Dermis microvascular lymphatic vessel endothelial cell (primary cell): ENCODE measurements around the gene FSD1. TPM values are rescaled to one million over a fixed set of nuclear protein-coding genes. Genes with fewer than 3 reads are reported as not detected.

Source experiments
- total RNA-seq: library from RNA; depleted of rRNA; stranded (reverse); fragments of >200 nt; gene quantifications from 2 replicates; pipeline ENCODE4 v1.2.1, GENCODE V29; 2014

The FSD1 gene
- total RNA-seq, 1 donor from 2014 or later = 7.4 TPM

Other genes starting within 250 kb of the FSD1 start
- gene ZBTB7A, start 237.7 kb upstream of the FSD1 start, total RNA-seq = 7.2 and 14.2 TPM in 2 replicates
- gene MAP2K2, start 180.5 kb upstream of the FSD1 start, total RNA-seq = 106 and 159 TPM in 2 replicates
- gene CREB3L3, start 151.0 kb upstream of the FSD1 start, total RNA-seq = not detected in 2 replicates
- gene SIRT6, start 122.0 kb upstream of the FSD1 start, total RNA-seq = 9.0 and 12.3 TPM in 2 replicates
- gene ANKRD24, start 121.9 kb upstream of the FSD1 start, total RNA-seq = 0.13 and 0.38 TPM in 2 replicates
- 0.26 and 1.5 TPM in 2 replicates for gene EBI3, start 75.1 kb upstream of the FSD1 start, total RNA-seq
- 15.3 and 17.4 TPM in 2 replicates for gene YJU2, start 57.5 kb upstream of the FSD1 start, total RNA-seq
- not detected in 2 replicates for gene SHD, start 25.3 kb upstream of the FSD1 start, total RNA-seq
- not detected in 2 replicates for gene TMIGD2, start 2.2 kb upstream of the FSD1 start, total RNA-seq
- gene STAP2, start 34.2 kb downstream of the FSD1 start, total RNA-seq = 28.5 and 38.2 TPM in 2 replicates
- gene MPND, start 39.0 kb downstream of the FSD1 start, total RNA-seq = 5.8 and 8.7 TPM in 2 replicates
- gene SH3GL1, start 95.9 kb downstream of the FSD1 start, total RNA-seq = 50.6 and 85.3 TPM in 2 replicates
- gene CHAF1A, start 98.0 kb downstream of the FSD1 start, total RNA-seq = 8.7 and 11.6 TPM in 2 replicates
- 81.3 and 101 TPM in 2 replicates for gene UBXN6, start 153.2 kb downstream of the FSD1 start, total RNA-seq
- gene HDGFL2, start 167.7 kb downstream of the FSD1 start, total RNA-seq = 37.3 and 41.8 TPM in 2 replicates
- 0.64 and 1.4 TPM in 2 replicates for gene PLIN4, start 213.9 kb downstream of the FSD1 start, total RNA-seq
- 3.5 and 11.1 TPM in 2 replicates for gene PLIN5, start 230.6 kb downstream of the FSD1 start, total RNA-seq
- 0.90 and 2.1 TPM in 2 replicates for gene LRG1, start 235.4 kb downstream of the FSD1 start, total RNA-seq